ENCODE measurements around the gene BRI3.
"Not testable (repeated sequence)": the region's sequence is repeated elsewhere in the genome, so short reads cannot be mapped to it uniquely, and the experiment has no call there.

The BRI3 gene

DNA sequence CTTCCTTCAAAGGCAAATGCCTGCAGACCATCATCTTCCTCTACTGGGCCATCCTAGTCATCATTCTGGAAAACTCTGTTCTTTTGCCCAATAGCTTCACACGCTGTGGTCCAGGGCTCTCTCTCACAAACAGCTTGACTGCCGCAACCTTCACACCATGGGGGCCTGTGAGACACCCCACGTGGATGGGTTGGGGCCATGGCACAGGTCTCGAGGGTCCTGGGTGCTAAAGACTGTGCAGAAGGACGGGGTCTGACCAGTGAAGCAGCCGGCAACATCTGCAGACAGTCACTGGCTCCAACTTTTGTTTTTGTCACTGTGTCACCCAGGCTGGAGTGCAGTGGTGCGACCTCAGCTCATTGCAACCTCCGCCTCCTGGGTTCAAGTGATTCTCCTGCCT is 28.1 kb downstream of the BRI3 start:
- DNase-seq (ENCODE audit: low read depth in 4 of 4, low spot score in 1 of 4): no peak

DNA sequence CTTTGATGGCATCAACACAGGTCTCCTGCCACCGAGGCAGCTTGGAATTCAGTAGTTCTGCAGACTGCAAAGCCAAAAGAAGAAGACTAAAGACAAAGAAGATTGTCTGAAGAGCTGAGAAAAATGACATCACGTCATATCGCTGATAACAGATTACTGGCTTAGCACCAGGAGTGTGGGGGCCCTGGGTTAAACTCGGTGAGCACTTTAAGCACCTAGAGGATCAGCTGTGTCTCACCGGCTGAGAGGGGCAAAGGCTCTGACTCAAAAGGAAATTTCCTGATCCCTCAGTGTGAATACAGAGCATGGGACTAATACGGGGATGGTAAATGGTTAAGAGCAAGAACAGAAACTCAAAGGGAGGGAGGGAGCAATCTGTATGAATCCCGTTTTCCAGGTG is 30.7 kb downstream of the BRI3 start:
- no peak for DNase-seq (ENCODE audit: low read depth in 4 of 4, low spot score in 1 of 4)

DNA sequence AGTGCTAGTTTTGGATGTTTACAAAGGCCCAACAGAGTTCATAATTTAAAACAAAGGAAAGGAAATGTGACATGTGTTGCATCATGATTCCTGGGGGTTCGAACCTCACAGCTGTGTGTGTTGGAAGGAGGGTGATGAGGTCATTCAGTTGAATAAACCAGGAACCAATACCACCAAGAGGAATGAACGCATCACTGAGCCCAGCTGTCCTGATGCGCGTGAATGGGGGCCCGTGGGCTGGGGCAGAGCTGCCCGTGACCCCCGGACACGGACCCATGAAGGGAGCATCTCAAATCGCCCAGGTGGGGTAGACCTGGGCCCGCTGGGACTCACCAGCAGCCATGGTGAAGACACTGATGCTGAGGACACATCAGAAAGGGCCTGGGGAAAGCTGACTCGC is 33.0 kb downstream of the BRI3 start:
- no peak for DNase-seq (ENCODE audit: low read depth in 4 of 4, low spot score in 1 of 4)

DNA sequence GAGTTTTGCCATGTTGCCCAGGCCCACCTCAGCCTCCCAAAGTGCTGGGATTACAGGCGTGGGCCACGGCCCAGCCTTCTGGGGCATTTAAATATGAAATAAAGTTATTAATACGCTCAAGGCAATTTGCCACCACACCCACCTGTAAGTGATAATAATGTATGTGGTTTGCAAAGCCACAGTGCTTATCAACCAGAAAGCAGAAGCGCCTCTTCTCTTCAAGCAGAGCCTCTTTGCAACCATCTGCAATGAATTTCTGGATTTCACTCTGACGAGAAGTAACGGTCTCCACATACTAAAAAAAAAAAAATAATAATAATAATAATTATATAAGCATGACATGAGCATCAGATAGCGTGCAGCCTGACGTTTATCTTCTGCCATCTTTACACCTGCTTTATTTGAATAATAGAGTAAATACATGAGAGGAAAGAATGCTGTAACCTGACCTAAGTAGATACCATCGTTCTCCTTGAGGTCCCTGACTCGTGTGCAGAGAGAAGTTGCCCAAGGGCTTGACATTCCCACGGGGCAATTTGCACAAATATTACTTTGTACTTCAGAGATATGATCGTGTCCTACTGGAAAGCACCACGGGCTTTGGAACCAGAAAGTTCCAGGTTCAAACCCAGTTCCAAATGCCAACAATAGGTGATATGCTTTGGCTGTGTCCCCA is 34.0 kb downstream of the BRI3 start:
- DNase-seq (ENCODE audit: low read depth in 4 of 4, low spot score in 1 of 4): no peak

- DNase-seq (ENCODE audit: low read depth in 4 of 4, low spot score in 1 of 4): not testable (repeated sequence)
These were observed 34.6 kb downstream of the BRI3 start for GRCh38 chr7:98315994-98316527.

GRCh38 chr7:98317366-98318040 is 36.0 kb downstream of the BRI3 start:
- DNase-seq (ENCODE audit: low read depth in 4 of 4, low spot score in 1 of 4): no peak

GRCh38 chr7:98319176-98319575 is 37.7 kb downstream of the BRI3 start:
- no peak for DNase-seq (ENCODE audit: low read depth in 4 of 4, low spot score in 1 of 4)

- DNase-seq (ENCODE audit: low read depth in 4 of 4, low spot score in 1 of 4): no peak
These were observed 39.8 kb downstream of the BRI3 start for GRCh38 chr7:98321301-98321700.

- DNase-seq (ENCODE audit: low read depth in 4 of 4, low spot score in 1 of 4): no peak
These were observed 41.1 kb downstream of the BRI3 start for GRCh38 chr7:98322331-98323270.

GRCh38 chr7:98323597-98324322 is 42.3 kb downstream of the BRI3 start:
- no peak for DNase-seq (ENCODE audit: low read depth in 4 of 4, low spot score in 1 of 4)

- no peak for DNase-seq (ENCODE audit: low read depth in 4 of 4, low spot score in 1 of 4)
These were observed 43.3 kb downstream of the BRI3 start for GRCh38 chr7:98324782-98325181.

DNA sequence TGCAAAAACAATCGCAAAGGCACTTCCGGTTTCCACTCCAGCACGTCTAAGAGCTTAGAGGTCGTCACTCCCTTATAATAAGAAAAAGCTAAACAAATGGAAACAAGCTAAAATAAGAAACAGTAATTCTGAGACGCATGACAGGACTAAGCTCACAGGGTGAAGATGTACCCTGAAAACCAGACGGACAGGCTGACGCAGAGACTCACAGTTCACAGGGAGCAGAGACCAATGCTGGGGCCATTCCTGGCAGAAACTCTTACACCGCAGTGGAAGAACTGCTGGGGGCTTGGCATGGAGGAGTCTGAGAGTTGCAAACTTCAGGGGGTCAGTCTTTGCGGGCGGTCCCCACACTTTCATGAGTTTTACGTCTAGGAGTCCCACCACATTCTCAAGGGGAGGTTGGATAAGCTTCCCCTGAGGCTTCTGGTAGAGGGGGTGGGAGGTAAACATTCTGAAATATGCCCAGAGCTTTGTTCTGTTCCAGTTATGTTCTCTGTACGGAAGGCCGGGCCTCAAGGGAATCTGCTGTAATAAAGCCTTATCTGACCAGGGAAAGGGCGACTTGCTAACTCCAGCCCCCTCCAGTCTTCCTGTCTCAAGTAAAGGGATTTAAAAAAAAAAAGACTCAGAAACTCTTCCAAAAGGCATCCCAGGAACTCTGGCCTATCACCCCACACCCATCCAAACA is 47.8 kb downstream of the BRI3 start:
- no peak for DNase-seq (ENCODE audit: low read depth in 4 of 4, low spot score in 1 of 4)

DNA sequence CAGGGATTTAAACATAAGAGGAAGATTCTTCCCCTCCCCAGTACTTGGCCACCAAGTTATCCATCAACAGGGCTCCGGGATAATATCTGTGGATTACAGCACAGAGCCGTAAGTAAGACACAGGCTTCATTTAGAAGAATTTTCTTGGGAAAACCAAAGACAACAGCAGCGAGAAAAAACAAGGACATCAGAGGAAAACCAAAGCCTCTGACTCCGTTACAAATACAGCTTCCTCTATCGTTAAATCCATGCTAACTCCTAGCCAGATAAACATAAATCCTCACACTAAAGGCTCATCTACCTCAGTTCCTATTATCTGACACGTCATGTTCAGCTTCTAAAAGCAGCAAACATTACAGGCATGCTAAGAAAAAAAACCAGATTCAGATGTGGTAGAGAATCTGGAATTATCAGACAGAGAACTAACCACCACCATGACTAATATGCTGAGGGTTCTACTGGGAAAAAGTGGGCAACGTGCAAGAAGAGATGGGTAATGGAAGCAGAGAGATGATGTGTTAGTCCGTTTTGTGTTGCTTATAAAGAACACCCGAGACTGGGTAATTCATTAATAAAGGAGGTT is 48.4 kb downstream of the BRI3 start:
- no peak for DNase-seq (ENCODE audit: low read depth in 4 of 4, low spot score in 1 of 4)

DNA sequence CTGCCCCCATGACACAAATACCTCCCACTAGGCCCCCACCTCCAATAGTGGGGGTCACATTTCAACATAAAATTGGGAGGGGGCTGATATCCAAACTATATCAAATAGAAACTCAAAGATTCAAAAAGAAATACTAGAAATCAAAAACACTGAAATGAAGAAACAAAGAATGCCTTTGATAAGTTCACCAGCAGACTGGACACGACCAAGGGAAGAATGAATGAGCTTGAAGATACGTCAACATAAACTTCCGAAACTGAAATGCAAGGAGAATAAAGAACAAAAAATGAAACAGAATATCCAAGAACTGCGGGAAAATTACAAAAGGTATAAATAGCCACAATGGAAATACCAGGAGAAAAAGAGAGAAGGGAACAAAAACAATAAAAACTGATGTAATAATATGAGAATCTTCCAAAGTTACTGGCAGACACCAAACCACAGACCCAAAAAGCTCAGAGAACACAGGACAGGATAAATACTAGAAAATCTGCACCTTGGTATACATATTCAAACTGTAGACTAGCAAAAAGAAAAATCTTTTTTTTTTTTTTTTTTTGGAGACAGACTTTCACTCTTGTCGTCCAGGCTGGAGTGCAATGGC is 49.5 kb downstream of the BRI3 start:
- no peak for DNase-seq (ENCODE audit: low read depth in 4 of 4, low spot score in 1 of 4)

DNA sequence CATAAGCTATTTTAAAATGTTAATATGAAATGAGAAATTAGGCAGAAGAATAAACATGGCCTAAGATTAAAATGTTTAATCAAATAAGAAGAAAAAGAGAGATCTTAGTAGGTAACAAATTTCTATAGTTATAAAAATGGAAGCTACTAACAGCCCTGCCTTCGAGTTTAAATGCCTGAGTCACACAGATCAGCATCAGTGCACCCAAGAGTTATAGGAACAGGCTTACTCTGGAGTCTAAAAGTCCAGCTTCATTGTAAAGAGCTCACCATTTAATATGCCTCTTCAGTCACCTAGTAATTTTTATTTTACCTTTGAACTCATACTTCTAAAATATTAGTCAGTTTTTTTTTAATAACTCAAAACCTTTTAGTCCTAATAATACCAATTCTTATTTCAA is 52.6 kb downstream of the BRI3 start:
- no peak for DNase-seq (ENCODE audit: low read depth in 4 of 4, low spot score in 1 of 4)

DNA sequence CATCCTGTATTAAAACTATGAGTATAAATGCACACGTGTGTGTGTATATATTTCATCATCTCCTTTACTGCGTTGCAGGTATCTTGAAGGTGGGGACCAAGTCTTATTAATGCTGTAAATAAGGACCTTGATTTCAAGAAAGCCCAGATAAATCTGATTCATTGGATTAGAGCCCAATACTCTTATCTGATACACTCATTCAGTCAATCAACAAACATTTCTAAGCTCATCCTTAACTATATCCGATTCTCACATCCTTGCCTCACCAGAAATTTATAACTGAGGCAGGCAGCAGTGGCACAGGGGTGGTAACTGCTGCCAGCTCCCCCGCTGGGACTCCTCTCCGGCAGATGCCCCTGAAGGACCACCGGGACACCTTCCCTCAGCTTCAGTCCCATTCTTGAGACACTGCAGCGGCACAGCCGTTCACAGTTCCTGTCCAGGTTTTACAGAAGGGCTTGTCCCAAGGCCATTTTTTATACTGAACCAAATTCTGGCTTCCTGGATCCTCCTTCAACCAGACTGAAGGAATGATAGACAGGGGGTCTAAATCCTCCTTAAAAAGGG is 54.0 kb downstream of the BRI3 start:
- DNase-seq (ENCODE audit: low read depth in 4 of 4, low spot score in 1 of 4): no peak

- DNase-seq (ENCODE audit: low read depth in 4 of 4, low spot score in 1 of 4): no peak
These were observed 57.0 kb downstream of the BRI3 start for GRCh38 chr7:98338441-98338840.

- DNase-seq (ENCODE audit: low read depth in 4 of 4, low spot score in 1 of 4): no peak
These were observed 57.6 kb downstream of the BRI3 start for GRCh38 chr7:98339043-98339442.

DNA sequence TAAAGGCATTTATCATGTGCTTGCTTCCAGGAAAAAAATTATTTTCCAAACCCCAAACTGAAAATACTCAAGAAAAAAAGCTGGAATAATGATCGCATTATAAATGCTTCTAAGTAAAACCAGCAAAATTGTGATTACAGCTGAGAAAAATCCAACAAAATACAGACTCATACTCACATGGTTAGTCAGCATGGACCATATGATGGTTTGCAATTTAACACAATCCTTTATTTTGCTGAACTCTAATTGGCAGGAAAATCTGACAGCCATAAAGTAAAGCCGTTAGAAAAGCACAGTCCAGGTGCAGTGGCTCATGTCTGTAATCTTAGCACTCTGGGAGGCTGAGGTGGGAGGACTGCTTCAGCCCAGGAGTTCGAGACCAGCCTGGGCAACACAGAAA is 59.6 kb downstream of the BRI3 start:
- no peak for DNase-seq (ENCODE audit: low read depth in 4 of 4, low spot score in 1 of 4)
